Motor neuron (in vitro differentiated cells): ENCODE measurements around the gene SLC25A5. TPM values are rescaled to one million over a fixed set of nuclear protein-coding genes. Genes with fewer than 3 reads are reported as not detected.
"Not testable (repeated sequence)": the region's sequence is repeated elsewhere in the genome, so short reads cannot be mapped to it uniquely, and the experiment has no call there.

Experiments
- ATAC-seq, 8 experiments: fragments of 200-7000 bp; cut with Tn5 transposase; replicated peaks in 6 of 8; 2 replicates each; pipeline ENCODE4 v1.8.0; 2021; ENCODE audit warnings: mild to moderate bottlenecking in 8 of 8, moderate library complexity in 8 of 8
- H3K27ac ChIP-seq, 2 donors: fragments of 250-450 bp; sonication (Bioruptor Pico); 2 replicates each; pipeline ENCODE4 v1.9.0; 2021; ENCODE audit warnings: antibody characterized with exemption in 2 of 2, mild to moderate bottlenecking in 2 of 2, moderate library complexity in 1 of 2
- H3K4me1 ChIP-seq, 2 donors: fragments of 250-450 bp; sonication (Bioruptor Pico); replicated peaks in 1 of 2; 2 replicates each; pipeline ENCODE4 v1.6.1; 2021; ENCODE audit warnings: antibody characterized with exemption in 2 of 2, mild to moderate bottlenecking in 2 of 2, moderate library complexity in 1 of 2
- H3K4me3 ChIP-seq, 5 donors: fragments of 250-450 bp; sonication (Bioruptor Pico); 2 replicates each; pipeline ENCODE4 v1.9.0; 2021; ENCODE audit warnings: antibody characterized with exemption in 5 of 5, mild to moderate bottlenecking in 5 of 5, moderate library complexity in 4 of 5
- WGBS, 10 experiments: fragments of 450-650 bp; shearing (Covaris generic); methylation state at CpG; one replicate each; pipeline ENCODE4 v1.0.0; 2022; 5-methylcytosine and 5-hydroxymethylcytosine counted together
- in situ Hi-C, 9 experiments: fragments of 400-800 bp; cut with MboI; loops; one replicate each; pipeline ENCODE4 v1.15.0; 2021; ENCODE audit warnings: low sequenced_read_pairs in 9 of 9, low pct_unique_long_range_greater_than_20kb in 2 of 9; ENCODE audit not compliant: unreplicated experiment in 9 of 9
- total RNA-seq, 8 experiments: library from RNA; unstranded; fragments of 300-600 nt; gene quantifications; 2 replicates each; pipeline versions ENCODE4 v1.2.3 to v1.2.4, GENCODE V29; 2022

The SLC25A5 gene
- total RNA-seq, 8 experiments from 2014 or later, result 103 to 455 (median 201) TPM

DNA sequence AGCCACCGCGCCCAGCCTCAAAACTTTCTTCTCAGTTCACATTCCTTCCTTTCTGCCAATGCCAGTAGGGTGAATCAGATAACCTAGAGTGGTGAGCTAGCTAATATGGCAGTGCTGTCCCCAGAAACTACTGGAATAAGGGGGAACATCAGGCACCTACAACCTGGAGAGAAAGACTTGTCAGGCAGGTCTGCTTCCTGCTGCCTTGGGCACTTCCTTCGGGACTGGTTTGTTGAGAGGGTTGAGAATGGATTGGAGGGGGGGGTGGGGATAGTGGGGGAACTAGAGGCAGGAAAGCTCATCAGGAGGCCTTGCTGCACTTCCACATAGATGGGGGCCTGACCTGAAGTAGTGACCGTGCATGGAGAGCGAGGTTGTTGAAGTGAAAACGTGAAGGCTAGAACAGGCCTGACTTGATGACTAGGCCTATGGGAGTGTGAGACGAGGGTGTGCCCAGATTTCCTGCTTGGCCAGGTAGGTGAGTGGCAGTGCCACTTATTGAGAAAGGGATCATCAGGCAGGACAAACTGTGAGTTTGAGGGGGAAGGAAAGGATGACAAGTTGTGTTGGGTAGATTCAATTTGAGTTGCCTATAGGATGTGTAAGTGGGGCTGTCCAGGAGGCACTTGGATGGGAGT lies 33.4 kb downstream of the SLC25A5 start:
- in situ Hi-C loops, result loop anchor here in 1 of 9 experiments (25.0 kb wide), 1 partner anchor 236 kb away; no protein-coding TSS in a partner anchor
- Histone ChIP-seq H3K27ac (no peak overlapping the region), H3K4me3 (no peak overlapping the region), H3K4me1 (no peaks in the 10 kb centered on the region)
- WGBS, 10 experiments, result 60 to 69% methylated on average over 1 to 4 of the region's 7 CpGs; no CpG with 5 or more reads in 8 of the 10 experiments
- ATAC-seq, result no peak

DNA sequence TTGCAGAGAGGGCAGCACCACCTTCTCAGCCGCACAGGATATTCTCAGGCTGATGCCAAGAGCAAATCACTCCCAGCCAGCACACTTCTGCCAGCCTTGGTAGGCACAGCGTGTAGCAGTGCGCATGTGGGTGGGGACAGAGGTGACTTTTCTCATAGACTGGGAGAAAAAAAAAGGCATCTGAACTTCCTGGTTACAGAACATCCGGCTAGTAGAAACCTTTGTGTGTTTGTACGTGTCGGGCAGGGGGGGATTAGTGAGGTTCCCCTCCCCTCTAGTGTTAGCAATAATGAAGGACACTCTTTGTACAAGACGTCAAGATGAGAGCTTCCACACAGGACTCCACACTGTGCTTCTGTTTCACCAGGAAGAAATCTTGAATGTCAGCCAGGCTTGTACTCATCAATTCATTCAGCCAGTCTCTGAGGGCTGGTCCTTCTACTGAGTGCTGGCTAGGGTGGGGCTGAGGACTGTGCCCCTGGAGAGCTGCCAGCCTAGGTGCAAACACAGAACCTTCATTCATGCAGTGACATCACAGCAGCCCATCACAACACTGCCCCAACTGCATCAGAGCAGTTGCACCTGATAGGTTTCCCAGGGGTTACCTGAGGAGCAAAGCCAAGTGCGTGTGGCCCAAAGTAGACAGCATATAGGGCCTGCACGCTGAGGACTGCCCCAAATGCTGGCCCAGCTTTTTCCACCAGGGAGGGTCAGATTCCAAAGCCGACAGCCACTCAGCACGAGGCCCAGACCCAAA lies 34.7 kb downstream of the SLC25A5 start:
- Histone ChIP-seq H3K27ac (no peak overlapping the region), H3K4me3 (no peak overlapping the region), H3K4me1 (no peaks in the 10 kb centered on the region)
- ATAC-seq, result peak in 4 of 8 experiments; percentile 27 to 72 (median 50)
- WGBS, 10 experiments, result 0 to 60% (median 38%) methylated on average over 1 to 4 of the region's 11 CpGs; no CpG with 5 or more reads in 7 of the 10 experiments
- in situ Hi-C loops, result loop anchor here in 1 of 9 experiments (25.0 kb wide), 1 partner anchor 234 kb away; no protein-coding TSS in a partner anchor

DNA sequence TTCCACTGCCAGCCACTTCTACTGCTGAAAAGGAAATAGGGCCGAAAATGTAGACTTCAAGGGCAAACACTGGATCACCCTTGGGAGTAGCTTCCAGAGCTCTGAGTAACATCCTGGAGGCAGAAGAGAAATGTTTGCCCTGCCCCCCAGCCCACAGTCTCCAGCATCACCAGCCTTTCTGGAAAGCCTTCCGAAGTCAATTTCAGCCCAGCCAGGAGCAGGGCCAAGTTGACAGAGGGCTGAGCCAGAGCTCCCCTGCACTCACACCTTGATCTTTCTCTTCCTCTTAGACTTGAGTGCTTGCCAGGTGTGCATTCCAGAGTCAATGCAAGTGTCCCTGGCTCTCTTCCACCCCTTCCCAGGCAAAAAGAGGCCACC lies 35.2 kb downstream of the SLC25A5 start:
- no peaks in the 10 kb centered on the region for H3K4me1 ChIP-seq
- no CpG with 5 or more reads among the region's 2 CpGs for WGBS, 10 experiments
- no peak overlapping the region for H3K27ac ChIP-seq
- no peak for ATAC-seq
- no peak overlapping the region for H3K4me3 ChIP-seq
- in situ Hi-C loops, result loop anchor here in 1 of 9 experiments (25.0 kb wide), 1 partner anchor 234 kb away; no protein-coding TSS in a partner anchor

DNA sequence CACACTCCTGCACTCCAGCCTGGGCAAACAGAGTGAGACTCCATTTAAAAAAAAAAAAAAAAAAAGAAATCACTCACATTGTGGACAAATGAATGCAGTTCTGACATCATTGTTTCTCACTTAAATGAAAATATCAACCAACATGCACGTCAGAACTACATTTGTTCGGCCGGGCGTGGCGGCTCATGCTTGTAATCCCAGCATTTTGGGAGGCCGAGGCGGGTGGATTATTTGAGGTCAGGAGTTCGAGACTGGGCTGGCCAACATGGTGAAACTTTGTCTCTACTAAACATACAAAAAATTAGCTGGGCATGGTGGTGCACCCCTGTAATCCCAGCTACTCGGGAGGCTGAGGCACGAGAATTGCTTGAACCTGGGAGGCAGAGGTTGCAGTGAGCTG lies 36.9 kb downstream of the SLC25A5 start:
- ATAC-seq, result not testable (repeated sequence)
- WGBS, 10 experiments, result 66 to 100% (median 100%) methylated on average over 2 to 10 of the region's 10 CpGs; no CpG with 5 or more reads in 7 of the 10 experiments
- in situ Hi-C loops, result loop anchor here in 1 of 9 experiments (25.0 kb wide), 1 partner anchor 232 kb away; no protein-coding TSS in a partner anchor

DNA sequence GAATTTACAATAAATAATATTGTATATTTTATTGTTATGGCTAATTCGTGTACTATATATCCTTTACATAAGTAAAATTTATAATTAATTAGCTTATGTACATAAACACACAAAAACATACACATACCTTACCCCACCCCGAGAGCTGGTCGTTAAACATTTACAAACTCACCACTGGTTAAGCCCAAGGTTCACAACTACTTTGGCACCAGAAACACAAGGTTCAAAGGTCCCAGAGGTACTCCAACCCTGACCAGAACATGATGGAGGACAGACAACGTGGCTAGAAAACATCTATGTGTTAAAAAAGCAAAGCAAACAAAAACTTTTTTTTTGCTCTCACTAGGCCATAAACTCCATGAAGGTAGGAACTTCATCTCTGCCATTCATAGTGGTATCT lies 37.7 kb downstream of the SLC25A5 start:
- H3K4me3 ChIP-seq, result no peak overlapping the region
- WGBS, 10 experiments, result 46 to 90% (median 86%) methylated on average over 2 to 4 of the region's 4 CpGs; no CpG with 5 or more reads in 5 of the 10 experiments
- in situ Hi-C loops, result loop anchor here in 1 of 9 experiments (25.0 kb wide), 1 partner anchor 231 kb away; no protein-coding TSS in a partner anchor

More for the DNA sequence above, 36.9 kb downstream of the SLC25A5 start:
- not testable (repeated sequence) for H3K4me1 ChIP-seq, H3K4me3 ChIP-seq, H3K27ac ChIP-seq

DNA sequence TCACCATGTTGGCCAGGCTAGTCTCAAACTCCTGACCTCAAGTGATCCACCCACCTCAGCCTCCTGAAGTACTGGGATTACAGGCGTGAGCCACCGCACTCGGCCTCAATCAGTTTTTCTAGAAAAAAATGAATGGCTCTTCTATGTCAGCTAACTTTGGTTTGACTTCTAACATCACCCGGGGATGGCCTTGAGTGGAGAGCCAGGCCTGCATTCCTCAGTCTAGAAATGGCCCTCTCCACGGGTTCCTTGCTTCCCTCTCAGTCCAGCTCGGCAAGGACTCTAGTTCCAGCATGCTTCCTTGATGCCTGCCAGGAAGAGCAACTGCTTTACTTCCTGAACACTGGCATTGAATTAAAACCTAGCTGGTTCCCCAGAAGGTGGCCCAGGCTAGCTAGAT lies 39.0 kb downstream of the SLC25A5 start:
- H3K4me1 ChIP-seq, result peaks cover 0 to under 1% of the 10 kb centered on the region in 2 donors
- no peak overlapping the region for H3K4me3 ChIP-seq
- in situ Hi-C loops, result loop anchor here in 1 of 9 experiments (25.0 kb wide), 1 partner anchor 230 kb away; no protein-coding TSS in a partner anchor
- no peak for ATAC-seq
- WGBS, 10 experiments, result 55 to 80% methylated on average over 1 to 3 of the region's 6 CpGs; no CpG with 5 or more reads in 8 of the 10 experiments
- no peak overlapping the region for H3K27ac ChIP-seq

More for the DNA sequence above, 37.7 kb downstream of the SLC25A5 start:
- H3K4me1 ChIP-seq, result no peaks in the 10 kb centered on the region
- no peak for ATAC-seq
- H3K27ac ChIP-seq, result no peak overlapping the region

DNA sequence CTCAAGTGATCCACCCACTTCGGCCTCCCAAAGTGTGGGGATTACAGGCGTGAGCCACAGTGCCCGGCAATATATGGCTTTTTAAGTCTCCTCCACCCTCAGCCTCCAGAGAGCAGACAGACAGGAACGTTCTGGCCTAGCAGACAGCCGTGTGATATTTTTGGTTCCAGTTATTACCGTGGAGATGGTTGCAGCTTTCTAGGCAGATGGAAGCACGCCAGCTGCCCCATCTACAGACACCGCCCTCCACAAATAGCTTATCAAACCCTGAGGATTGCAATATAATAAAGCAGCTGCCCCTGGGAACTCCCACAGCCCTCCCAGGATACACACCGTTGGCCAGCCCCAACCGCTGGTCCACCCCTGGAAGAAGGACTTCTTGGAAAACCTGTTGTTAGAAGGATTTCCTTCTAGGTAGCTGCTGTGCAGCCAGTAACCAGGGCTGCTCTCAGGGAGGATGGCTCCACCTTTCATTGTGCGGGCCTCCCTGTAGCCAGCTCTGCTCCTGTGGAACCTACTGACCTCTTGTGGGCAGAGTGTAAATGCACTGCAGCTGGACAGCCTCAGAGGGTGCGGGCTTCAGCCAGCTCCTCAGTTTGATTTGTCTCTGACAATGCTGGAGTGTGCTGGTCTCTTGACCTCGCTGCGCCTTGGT lies 44.0 kb downstream of the SLC25A5 start:
- Histone ChIP-seq H3K27ac (peak overlapping the region in 1 of 2 donors; percentile 49), H3K4me1 (peaks cover 0 to 2% of the 10 kb centered on the region in 2 donors), H3K4me3 (no peak overlapping the region)
- peak; percentile 95 to 100 (median 98) for ATAC-seq
- in situ Hi-C loops, result loop anchor here in 1 of 9 experiments (25.0 kb wide), 1 partner anchor 225 kb away; no protein-coding TSS in a partner anchor
- WGBS, 10 experiments, result 7 to 20% methylated on average over 1 to 4 of the region's 14 CpGs; no CpG with 5 or more reads in 8 of the 10 experiments

DNA sequence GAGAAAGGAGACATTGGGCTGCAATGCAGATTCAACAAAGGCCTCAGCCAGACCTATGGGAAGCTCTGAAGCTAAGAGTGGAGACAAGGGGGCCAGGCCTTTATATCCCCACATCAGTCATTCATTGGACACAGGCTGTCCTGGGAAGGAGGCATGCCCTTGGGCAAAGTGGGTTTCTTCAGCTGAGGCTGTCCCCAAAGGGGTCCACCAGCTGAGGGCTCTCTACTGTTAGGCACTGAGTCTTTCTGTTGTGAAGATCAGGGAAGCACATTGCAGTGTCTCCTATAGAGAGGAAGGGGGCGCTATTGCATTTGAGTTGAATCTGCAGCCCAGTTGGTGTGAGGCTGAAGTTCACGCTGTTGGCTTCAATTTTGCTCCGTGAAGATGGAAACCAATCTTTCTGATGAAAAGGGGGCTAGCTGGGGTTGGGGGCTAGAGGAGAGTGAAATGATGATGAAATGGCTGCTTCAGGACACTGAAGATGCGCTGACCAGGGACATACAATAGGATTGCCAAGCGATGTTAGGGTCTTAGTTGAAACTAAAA lies 48.0 kb downstream of the SLC25A5 start:
- 0 to 80% (median 24%) methylated on average over 1 to 5 of the region's 5 CpGs; no CpG with 5 or more reads in 6 of the 10 experiments for WGBS, 10 experiments
- in situ Hi-C loops, result loop anchor here in 1 of 9 experiments (25.0 kb wide), 1 partner anchor 221 kb away; no protein-coding TSS in a partner anchor
- H3K4me3 ChIP-seq, result no peak overlapping the region

DNA sequence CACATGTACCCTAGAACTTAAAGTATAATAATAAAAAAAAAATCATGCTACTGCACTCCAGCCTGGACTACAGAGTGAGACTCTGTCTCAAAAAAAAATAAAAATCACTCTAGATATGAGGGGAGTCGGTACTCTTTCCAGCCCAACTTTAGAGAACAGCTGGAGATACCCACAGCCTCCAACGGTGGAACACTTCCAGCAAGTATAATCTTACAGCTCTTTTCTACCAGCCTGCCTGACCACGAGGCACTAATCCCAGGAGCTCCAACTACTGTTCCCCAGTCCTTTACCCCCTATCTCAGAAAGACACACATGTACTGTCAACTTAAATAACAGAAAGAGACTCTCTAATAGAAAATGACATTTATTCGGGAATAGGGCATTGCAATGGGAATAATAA lies 50.1 kb downstream of the SLC25A5 start:
- no peak overlapping the region for H3K27ac ChIP-seq
- 10 to 100% (median 20%) methylated on average over 1 to 3 of the region's 4 CpGs; no CpG with 5 or more reads in 5 of the 10 experiments for WGBS, 10 experiments
- H3K4me3 ChIP-seq, result no peak overlapping the region
- ATAC-seq, result no peak
- H3K4me1 ChIP-seq, result no peaks in the 10 kb centered on the region
- in situ Hi-C loops, result loop anchor here in 1 of 9 experiments (25.0 kb wide), 1 partner anchor 219 kb away; no protein-coding TSS in a partner anchor

More for the DNA sequence above, 48.0 kb downstream of the SLC25A5 start:
- no peak overlapping the region for H3K27ac ChIP-seq
- H3K4me1 ChIP-seq, result peaks cover 0 to 2% of the 10 kb centered on the region in 2 donors
- ATAC-seq, result peak; percentile 71 to 86 (median 80)

Other genes starting within 250 kb of the SLC25A5 start
- 100 to 1,000 TPM in 6 of 8 experiments, 10 to 100 TPM in 2; 56.6 to 183 (median 147) TPM for gene PGRMC1, start 232.2 kb upstream of the SLC25A5 start, total RNA-seq
- gene SLC25A43, start 69.1 kb upstream of the SLC25A5 start, total RNA-seq, result 1 to 10 TPM in 4 of 8 experiments, under 1 TPM in 4; 0.16 to 8.3 (median 2.1) TPM
- 10 to 100 TPM; 21.2 to 35.8 (median 27.0) TPM for gene STEEP1, start 97.0 kb downstream of the SLC25A5 start, total RNA-seq
- gene UBE2A, start 106.1 kb downstream of the SLC25A5 start, total RNA-seq, result 10 to 100 TPM; 33.9 to 63.2 (median 41.0) TPM
- 10 to 100 TPM in 7 of 8 experiments, 1 to 10 TPM in 1; 8.0 to 24.0 (median 12.7) TPM for gene NKRF, start 138.0 kb downstream of the SLC25A5 start, total RNA-seq
- gene SEPTIN6, start 224.7 kb downstream of the SLC25A5 start, total RNA-seq, result 10 to 100 TPM; 35.4 to 96.5 (median 68.9) TPM